ENCODE data around the gene GPRC5A.

GRCh38 chr12:12874029-12874428 is 17.3 kb upstream of the GPRC5A start:
- TF ChIP-seq RAD21 (IDR thresholded peaks at IDR 0.05; ENCODE audit: low read depth) (no peak), TAF1 (IDR thresholded peaks at IDR 0.05; ENCODE audit: low read depth) (no peak)
- TF ChIP-seq, protein P1, sequence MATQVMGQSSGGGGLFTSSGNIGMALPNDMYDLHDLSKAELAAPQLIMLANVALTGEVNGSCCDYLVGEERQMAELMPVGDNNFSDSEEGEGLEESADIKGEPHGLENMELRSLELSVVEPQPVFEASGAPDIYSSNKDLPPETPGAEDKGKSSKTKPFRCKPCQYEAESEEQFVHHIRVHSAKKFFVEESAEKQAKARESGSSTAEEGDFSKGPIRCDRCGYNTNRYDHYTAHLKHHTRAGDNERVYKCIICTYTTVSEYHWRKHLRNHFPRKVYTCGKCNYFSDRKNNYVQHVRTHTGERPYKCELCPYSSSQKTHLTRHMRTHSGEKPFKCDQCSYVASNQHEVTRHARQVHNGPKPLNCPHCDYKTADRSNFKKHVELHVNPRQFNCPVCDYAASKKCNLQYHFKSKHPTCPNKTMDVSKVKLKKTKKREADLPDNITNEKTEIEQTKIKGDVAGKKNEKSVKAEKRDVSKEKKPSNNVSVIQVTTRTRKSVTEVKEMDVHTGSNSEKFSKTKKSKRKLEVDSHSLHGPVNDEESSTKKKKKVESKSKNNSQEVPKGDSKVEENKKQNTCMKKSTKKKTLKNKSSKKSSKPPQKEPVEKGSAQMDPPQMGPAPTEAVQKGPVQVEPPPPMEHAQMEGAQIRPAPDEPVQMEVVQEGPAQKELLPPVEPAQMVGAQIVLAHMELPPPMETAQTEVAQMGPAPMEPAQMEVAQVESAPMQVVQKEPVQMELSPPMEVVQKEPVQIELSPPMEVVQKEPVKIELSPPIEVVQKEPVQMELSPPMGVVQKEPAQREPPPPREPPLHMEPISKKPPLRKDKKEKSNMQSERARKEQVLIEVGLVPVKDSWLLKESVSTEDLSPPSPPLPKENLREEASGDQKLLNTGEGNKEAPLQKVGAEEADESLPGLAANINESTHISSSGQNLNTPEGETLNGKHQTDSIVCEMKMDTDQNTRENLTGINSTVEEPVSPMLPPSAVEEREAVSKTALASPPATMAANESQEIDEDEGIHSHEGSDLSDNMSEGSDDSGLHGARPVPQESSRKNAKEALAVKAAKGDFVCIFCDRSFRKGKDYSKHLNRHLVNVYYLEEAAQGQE (IDR thresholded peaks at IDR 0.05; ENCODE audit: low read depth): no peak

All from Ishikawa (cell line).